Neural progenitor cell (in vitro differentiated cells): Measurements from ENCODE around the gene MYEOV.

Experiments used
- EZH2 ChIP-seq: fragments of 200-600 bp; sonication (generic); IDR thresholded peaks from 2 replicates; pipeline ENCODE4 v1.6.1; 2017; ENCODE audit warnings: antibody characterized with exemption, mild to moderate bottlenecking, moderate library complexity
- EZH2phosphoT487 ChIP-seq: fragments of 200-600 bp; sonication (generic); IDR thresholded peaks from 2 replicates; pipeline ENCODE4 v1.6.1; 2017; ENCODE audit warnings: antibody characterized with exemption
- TF ChIP-seq, protein P1 (sequence below): fragments of 200-600 bp; sonication (generic); IDR thresholded peaks from 2 replicates; pipeline ENCODE4 v1.5.1; 2017; ENCODE audit warnings: antibody characterized with exemption, mild to moderate bottlenecking

DNA sequence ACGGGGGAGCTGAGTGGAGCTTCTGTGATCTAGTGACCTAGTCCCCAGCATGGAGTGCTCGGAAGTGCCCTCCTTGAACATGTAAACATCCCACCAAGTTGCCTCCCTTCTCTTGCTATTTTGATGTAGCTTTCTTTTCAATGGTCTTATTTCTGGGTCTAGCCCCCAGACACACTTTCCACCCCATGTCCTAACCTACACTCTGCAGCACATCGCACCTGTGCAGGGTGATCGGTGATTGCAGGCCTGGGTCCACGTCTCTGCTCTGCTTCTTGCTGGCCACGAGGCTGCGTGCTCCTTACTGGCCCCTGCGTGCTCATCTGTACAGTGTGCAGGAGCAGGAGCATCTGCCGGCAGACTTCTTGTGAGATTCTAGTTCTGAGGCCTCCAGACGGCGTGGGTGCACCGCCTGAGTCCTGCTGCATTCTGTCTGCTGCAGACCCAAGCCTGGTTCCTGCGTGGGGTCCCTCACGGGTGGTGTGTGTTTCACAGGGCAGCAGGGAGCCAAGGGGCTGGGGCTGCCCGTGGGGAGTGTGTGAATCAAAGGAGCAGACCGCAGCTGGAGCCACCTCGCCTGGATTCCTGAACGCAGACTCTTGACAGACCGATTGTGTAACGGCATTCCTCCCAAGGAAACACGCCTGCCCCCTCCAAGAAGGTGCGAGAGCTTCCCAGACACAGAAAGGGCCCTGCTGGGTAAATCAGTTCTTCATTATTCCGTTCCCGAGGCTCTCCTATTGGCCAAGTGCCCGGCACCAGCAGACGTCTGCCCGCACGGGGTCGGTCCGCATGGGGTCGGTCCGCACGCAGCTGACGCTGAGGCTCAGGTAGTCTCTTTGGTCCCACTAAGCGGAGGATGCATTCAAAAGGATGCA lies 44.4 kb upstream of the MYEOV start:
- TF ChIP-seq, protein P1, sequence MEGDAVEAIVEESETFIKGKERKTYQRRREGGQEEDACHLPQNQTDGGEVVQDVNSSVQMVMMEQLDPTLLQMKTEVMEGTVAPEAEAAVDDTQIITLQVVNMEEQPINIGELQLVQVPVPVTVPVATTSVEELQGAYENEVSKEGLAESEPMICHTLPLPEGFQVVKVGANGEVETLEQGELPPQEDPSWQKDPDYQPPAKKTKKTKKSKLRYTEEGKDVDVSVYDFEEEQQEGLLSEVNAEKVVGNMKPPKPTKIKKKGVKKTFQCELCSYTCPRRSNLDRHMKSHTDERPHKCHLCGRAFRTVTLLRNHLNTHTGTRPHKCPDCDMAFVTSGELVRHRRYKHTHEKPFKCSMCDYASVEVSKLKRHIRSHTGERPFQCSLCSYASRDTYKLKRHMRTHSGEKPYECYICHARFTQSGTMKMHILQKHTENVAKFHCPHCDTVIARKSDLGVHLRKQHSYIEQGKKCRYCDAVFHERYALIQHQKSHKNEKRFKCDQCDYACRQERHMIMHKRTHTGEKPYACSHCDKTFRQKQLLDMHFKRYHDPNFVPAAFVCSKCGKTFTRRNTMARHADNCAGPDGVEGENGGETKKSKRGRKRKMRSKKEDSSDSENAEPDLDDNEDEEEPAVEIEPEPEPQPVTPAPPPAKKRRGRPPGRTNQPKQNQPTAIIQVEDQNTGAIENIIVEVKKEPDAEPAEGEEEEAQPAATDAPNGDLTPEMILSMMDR = no peak
- TF ChIP-seq EZH2phosphoT487 (no peak), EZH2 (no peak)
